Stomach (tissue), 4 donors: ENCODE measurements around the gene TMEM158.

Experiments
- POLR2A ChIP-seq, 4 donors: fragments of 450-650 bp; IDR thresholded peaks; one replicate each; pipeline ENCODE4 v1.6.1; 2016; ENCODE audit warnings: antibody characterized with exemption in 4 of 4, control low read depth in 2 of 4, mild to moderate bottlenecking in 1 of 4, moderate library complexity in 1 of 4
- TF ChIP-seq, protein P1 (sequence below), 7 experiments: fragments of 450-650 bp in 4 of 7; fragments of 200-600 bp in 3 of 7; sonication (generic) in 3 of 7; IDR thresholded peaks; one replicate each; pipeline ENCODE4 v1.5.1; 2016 to 2019; ENCODE audit warnings: antibody characterized with exemption in 7 of 7, control low read depth in 2 of 7, mild to moderate bottlenecking in 1 of 7

DNA sequence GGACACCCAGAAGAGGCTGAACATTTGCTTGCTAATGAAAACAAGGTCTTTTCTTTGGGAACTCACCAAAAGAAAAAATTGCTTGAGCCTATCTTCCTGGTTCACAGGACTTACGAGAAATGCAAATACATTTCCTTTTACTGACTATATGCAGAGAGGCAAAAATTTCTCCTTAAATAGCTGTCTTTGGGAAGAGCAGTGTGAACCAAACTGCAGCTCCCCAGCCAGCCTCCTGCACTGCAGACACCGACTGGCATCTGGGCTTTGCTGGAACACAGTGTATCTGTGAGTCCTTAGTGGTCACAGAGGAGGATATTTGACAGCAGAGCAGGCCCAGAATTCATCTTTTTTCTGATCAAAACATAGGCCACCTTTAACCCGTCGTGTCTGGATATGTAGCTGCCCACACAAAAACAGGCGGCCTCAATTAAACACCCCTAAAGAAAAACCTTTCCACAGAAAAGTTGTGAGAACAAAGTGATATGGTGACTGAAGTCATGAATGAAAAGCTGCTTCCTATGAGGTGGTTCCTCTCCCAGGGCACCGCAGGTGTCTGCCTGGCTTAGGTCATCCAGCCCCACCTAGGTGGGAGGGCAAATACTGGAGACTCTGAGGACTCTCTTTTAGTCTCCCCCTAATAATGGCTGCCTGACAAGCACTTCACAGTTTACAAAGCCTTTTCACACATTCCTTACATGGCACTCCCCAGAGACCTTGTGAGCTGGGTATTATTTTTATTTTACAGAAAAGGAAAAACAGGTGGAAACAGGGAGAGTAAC is 46.1 kb upstream of the TMEM158 start:
- no peak for TF ChIP-seq POLR2A (IDR thresholded peaks at IDR 0.05)
- TF ChIP-seq, protein P1, sequence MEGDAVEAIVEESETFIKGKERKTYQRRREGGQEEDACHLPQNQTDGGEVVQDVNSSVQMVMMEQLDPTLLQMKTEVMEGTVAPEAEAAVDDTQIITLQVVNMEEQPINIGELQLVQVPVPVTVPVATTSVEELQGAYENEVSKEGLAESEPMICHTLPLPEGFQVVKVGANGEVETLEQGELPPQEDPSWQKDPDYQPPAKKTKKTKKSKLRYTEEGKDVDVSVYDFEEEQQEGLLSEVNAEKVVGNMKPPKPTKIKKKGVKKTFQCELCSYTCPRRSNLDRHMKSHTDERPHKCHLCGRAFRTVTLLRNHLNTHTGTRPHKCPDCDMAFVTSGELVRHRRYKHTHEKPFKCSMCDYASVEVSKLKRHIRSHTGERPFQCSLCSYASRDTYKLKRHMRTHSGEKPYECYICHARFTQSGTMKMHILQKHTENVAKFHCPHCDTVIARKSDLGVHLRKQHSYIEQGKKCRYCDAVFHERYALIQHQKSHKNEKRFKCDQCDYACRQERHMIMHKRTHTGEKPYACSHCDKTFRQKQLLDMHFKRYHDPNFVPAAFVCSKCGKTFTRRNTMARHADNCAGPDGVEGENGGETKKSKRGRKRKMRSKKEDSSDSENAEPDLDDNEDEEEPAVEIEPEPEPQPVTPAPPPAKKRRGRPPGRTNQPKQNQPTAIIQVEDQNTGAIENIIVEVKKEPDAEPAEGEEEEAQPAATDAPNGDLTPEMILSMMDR (IDR thresholded peaks at IDR 0.05), result no peak
